ENCODE data around the gene ITGB6. TPM values are rescaled to one million over a fixed set of nuclear protein-coding genes. Genes with fewer than 3 reads are reported as not detected.
"Not testable (repeated sequence)": the region's sequence is repeated elsewhere in the genome, so short reads cannot be mapped to it uniquely, and the experiment has no call there.

The ITGB6 gene
- total RNA-seq, 1 donor from 2014 or later = not detected

- Histone ChIP-seq H3K4me1 (no peaks in the 10 kb centered on the region), H3K4me2 (no peak overlapping the region), H3F3A (ENCODE audit: low read depth) (no peaks in the 10 kb centered on the region), H2AFZ (replicated peaks) (no peak overlapping the region), H3K4me3 (no peak overlapping the region), H3K36me3 (no peaks in the 10 kb centered on the region), H4K20me1 (ENCODE audit: low read depth) (no peaks in the 10 kb centered on the region), H3K9me3 (ENCODE audit: low read depth) (no peaks in the 10 kb centered on the region), H3K9ac (no peak overlapping the region), H3K79me2 (ENCODE audit: low read depth) (no peaks in the 10 kb centered on the region), H3K27ac (no peak overlapping the region), H3K27me3 (no peaks in the 10 kb centered on the region)
- Mint-ChIP-seq H3K36me3 (no peaks in the 10 kb centered on the region), H3K27me3 (ENCODE audit: insufficient read depth, low read depth) (no peaks in the 10 kb centered on the region), H3K9me3 (no peaks in the 10 kb centered on the region), H3K27ac (no peak overlapping the region), H3K4me1 (no peaks in the 10 kb centered on the region), H3K4me3 (no peak overlapping the region)
- no peak for DNase-seq (ENCODE audit: low spot score)
- no peak for TF ChIP-seq EZH2 (IDR thresholded peaks at IDR 0.05)
- no peak for TF ChIP-seq CTCF (IDR thresholded peaks at IDR 0.05)
- no peak for TF ChIP-seq EZH2phosphoT487 (IDR thresholded peaks at IDR 0.05)
Measured at GRCh38 chr2:160125366-160125765, 74.7 kb downstream of the ITGB6 start.

- Histone ChIP-seq H4K20me1 (ENCODE audit: low read depth) (no peaks in the 10 kb centered on the region), H3K9me3 (ENCODE audit: low read depth) (no peaks in the 10 kb centered on the region), H3K9ac (no peak overlapping the region), H3K4me3 (no peak overlapping the region), H3K4me1 (no peaks in the 10 kb centered on the region), H3K4me2 (no peak overlapping the region), H3K36me3 (no peaks in the 10 kb centered on the region), H3K79me2 (ENCODE audit: low read depth) (no peaks in the 10 kb centered on the region), H3K27me3 (no peaks in the 10 kb centered on the region), H3F3A (ENCODE audit: low read depth) (no peaks in the 10 kb centered on the region), H3K27ac (no peak overlapping the region), H2AFZ (replicated peaks) (no peak overlapping the region)
- no peaks in the 10 kb centered on the region for H3K9me3 Mint-ChIP-seq
- no peak for TF ChIP-seq EZH2 (IDR thresholded peaks at IDR 0.05)
- no peak for TF ChIP-seq CTCF (IDR thresholded peaks at IDR 0.05)
- TF ChIP-seq EZH2phosphoT487 (IDR thresholded peaks at IDR 0.05) = no peak
- H3K27me3 Mint-ChIP-seq (ENCODE audit: insufficient read depth, low read depth) = no peaks in the 10 kb centered on the region
- H3K36me3 Mint-ChIP-seq = no peaks in the 10 kb centered on the region
- no peak overlapping the region for H3K27ac Mint-ChIP-seq
- H3K4me3 Mint-ChIP-seq = no peak overlapping the region
- DNase-seq (ENCODE audit: low spot score) = no peak
- no peaks in the 10 kb centered on the region for H3K4me1 Mint-ChIP-seq
Measured at GRCh38 chr2:160124571-160124970, 75.5 kb downstream of the ITGB6 start.

GRCh38 chr2:160114721-160115120, 85.4 kb downstream of the ITGB6 start:
- H3K27ac Mint-ChIP-seq; H3K27ac ChIP-seq; H3K4me3 ChIP-seq; H3K9ac ChIP-seq; H3K27me3 Mint-ChIP-seq (ENCODE audit: insufficient read depth, low read depth); DNase-seq (ENCODE audit: low spot score); H3K36me3 ChIP-seq; H3K4me1 ChIP-seq; H3K9me3 Mint-ChIP-seq; H3K4me2 ChIP-seq; H3K36me3 Mint-ChIP-seq; H3K4me3 Mint-ChIP-seq; H3K79me2 ChIP-seq (ENCODE audit: low read depth); H3K4me1 Mint-ChIP-seq; H4K20me1 ChIP-seq (ENCODE audit: low read depth); H3F3A ChIP-seq (ENCODE audit: low read depth); H3K27me3 ChIP-seq; H2AFZ ChIP-seq (replicated peaks); H3K9me3 ChIP-seq (ENCODE audit: low read depth): not testable (repeated sequence)

- H3K36me3 Mint-ChIP-seq = no peaks in the 10 kb centered on the region
Measured at GRCh38 chr2:160114020-160114419, 86.1 kb downstream of the ITGB6 start.

More at GRCh38 chr2:160114020-160114419, 86.1 kb downstream of the ITGB6 start:
- no peak for TF ChIP-seq EZH2 (IDR thresholded peaks at IDR 0.05)
- TF ChIP-seq CTCF (IDR thresholded peaks at IDR 0.05) = no peak
- no peak for TF ChIP-seq EZH2phosphoT487 (IDR thresholded peaks at IDR 0.05)
- H3K4me3 ChIP-seq = no peak overlapping the region
- DNase-seq (ENCODE audit: low spot score) = no peak
- no peaks in the 10 kb centered on the region for H3K4me1 ChIP-seq
- Mint-ChIP-seq H3K4me3 (no peak overlapping the region), H3K4me1 (no peaks in the 10 kb centered on the region), H3K27me3 (ENCODE audit: insufficient read depth, low read depth) (peaks cover 2% of the 10 kb centered on the region), H3K27ac (no peak overlapping the region), H3K9me3 (peaks cover 6% of the 10 kb centered on the region)
- H3K9me3 ChIP-seq (ENCODE audit: low read depth) = no peaks in the 10 kb centered on the region
- no peak overlapping the region for H3K4me2 ChIP-seq
- H3K27me3 ChIP-seq = no peaks in the 10 kb centered on the region
- H3K9ac ChIP-seq = no peak overlapping the region
- H3F3A ChIP-seq (ENCODE audit: low read depth) = no peaks in the 10 kb centered on the region
- no peak overlapping the region for H3K27ac ChIP-seq
- H3K36me3 ChIP-seq = no peaks in the 10 kb centered on the region
- H2AFZ ChIP-seq (replicated peaks) = no peak overlapping the region
- H4K20me1 ChIP-seq (ENCODE audit: low read depth) = no peaks in the 10 kb centered on the region
- H3K79me2 ChIP-seq (ENCODE audit: low read depth) = no peaks in the 10 kb centered on the region

Data from neural progenitor cell (in vitro differentiated cells).